MCF 10A (cell line): Measurements from ENCODE around the gene PIP4K2A. TPM values are rescaled to one million over a fixed set of nuclear protein-coding genes. Genes with fewer than 3 reads are reported as not detected.
A peak's percentile ranks its signal among the peaks of the same experiment; 100 is the strongest.
"Not testable (repeated sequence)": the region's sequence is repeated elsewhere in the genome, so short reads cannot be mapped to it uniquely, and the experiment has no call there.

Source experiments
- BruUV-seq: library from RNA; stranded (reverse); fragments of 400-500 nt; replicated peaks from 2 replicates; lab custom pipeline; 2021; lab: Mats Ljungman, UMichigan
- CTCF ChIA-PET: fragments of 300-600 bp; sonication (Branson Sonifier 250); formaldehyde crosslinking; extraction: SDS; loops from one replicate; lab custom pipeline; 2021; ENCODE audit warnings: antibody characterized with exemption, inconsistent platforms; lab: Yijun Ruan, JAX
- POLR2A ChIA-PET: fragments of 300-600, 350-650 bp; sonication (Branson Sonifier 250); formaldehyde crosslinking; extraction: SDS; loops from one replicate; lab custom pipeline; 2020; ENCODE audit warnings: antibody characterized with exemption, inconsistent platforms; lab: Yijun Ruan, JAX
- DNase-seq: peaks from one replicate; pipeline ENCODE4 v3.0.0-alpha.2; 2018; ENCODE audit not compliant: unreplicated experiment
- H3K27ac Mint-ChIP-seq: one replicate; pipeline ENCODE4 v1.8.0; 2022; ENCODE audit warnings: mild to moderate bottlenecking, low read depth, mixed read lengths; ENCODE audit not compliant: unreplicated experiment
- H3K27me3 Mint-ChIP-seq: one replicate; pipeline ENCODE4 v1.8.0; 2022; ENCODE audit warnings: mixed read lengths; ENCODE audit not compliant: insufficient read depth, unreplicated experiment
- H3K36me3 Mint-ChIP-seq: one replicate; pipeline ENCODE4 v1.8.0; 2022; ENCODE audit warnings: mild to moderate bottlenecking, moderate library complexity, mixed read lengths; ENCODE audit not compliant: insufficient read depth, unreplicated experiment
- H3K4me1 Mint-ChIP-seq: one replicate; pipeline ENCODE4 v1.8.0; 2022; ENCODE audit warnings: mixed read lengths; ENCODE audit not compliant: insufficient read depth, unreplicated experiment
- H3K4me3 Mint-ChIP-seq: one replicate; pipeline ENCODE4 v1.8.0; 2022; ENCODE audit warnings: mild to moderate bottlenecking, moderate library complexity, mixed read lengths; ENCODE audit not compliant: unreplicated experiment
- H3K9me3 Mint-ChIP-seq: one replicate; pipeline ENCODE4 v1.8.0; 2022; ENCODE audit warnings: mixed read lengths; ENCODE audit not compliant: unreplicated experiment
- intact Hi-C: fragments of 100-400 bp; cut with micrococcal nuclease; formaldehyde crosslinking; loops from 2 replicates; pipeline ENCODE4 v1.14.1; 2022
- total RNA-seq: library from RNA; stranded (reverse); gene quantifications from 2 replicates; pipeline ENCODE4 v1.2.3, GENCODE V29; 2022
- TF ChIP-seq, protein P1 (sequence below): fragments of 200-600 bp; IDR thresholded peaks from one replicate; pipeline ENCODE4 v1.8.0; 2022; ENCODE audit warnings: antibody characterized with exemption, mild to moderate bottlenecking; ENCODE audit not compliant: unreplicated experiment

The PIP4K2A gene
- total RNA-seq, 1 experiment from 2014 or later: 24.2 TPM

DNA sequence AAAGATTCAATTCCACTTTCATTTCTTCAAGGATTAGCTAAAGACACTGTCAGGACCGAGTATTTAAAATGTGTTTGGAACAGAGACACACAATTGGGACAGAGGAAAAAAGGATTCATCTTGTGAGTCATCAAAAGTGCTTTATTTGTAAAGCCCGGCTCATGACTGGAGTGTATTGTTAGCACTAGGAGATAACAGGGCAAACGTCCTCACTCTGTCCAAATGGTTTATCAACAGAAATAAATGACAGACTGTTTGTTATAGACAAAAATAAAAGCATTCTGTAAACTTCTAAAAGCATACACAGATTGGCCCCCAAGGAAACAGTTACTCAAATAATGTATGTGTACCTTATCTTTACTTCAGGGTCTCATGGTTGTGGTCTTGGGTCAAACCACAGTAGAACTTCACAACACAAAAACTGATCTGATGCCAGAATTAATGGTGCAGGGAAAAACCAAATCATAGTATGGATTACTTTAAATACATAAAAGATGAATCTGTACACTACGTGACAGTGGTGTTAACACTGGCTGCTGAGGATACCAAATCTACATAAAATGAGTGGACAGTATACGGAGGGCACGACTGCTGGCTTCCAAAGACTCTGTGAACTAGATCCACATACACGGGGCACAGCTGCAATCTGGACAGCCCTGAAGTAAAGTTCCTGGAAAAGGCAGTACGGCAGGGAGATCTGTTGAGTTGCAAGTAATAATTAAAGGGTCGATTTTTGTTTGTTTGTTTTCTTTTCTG, 179.4 kb downstream of the PIP4K2A start:
- H3K27ac Mint-ChIP-seq: no peak overlapping the region
- H3K9me3 Mint-ChIP-seq: no peaks in the 10 kb centered on the region
- BruUV-seq: TSS peak; percentile 34
- intact Hi-C loops: no loop called here
- CTCF ChIA-PET: interaction anchor here (0.6 kb wide), 1 partner anchor 788 kb away, joined by 3 read pairs; no protein-coding TSS in a partner anchor
- H3K27me3 Mint-ChIP-seq: no peaks in the 10 kb centered on the region
- no peaks in the 10 kb centered on the region for H3K4me1 Mint-ChIP-seq
- peaks cover 11% of the 10 kb centered on the region for H3K36me3 Mint-ChIP-seq
- POLR2A ChIA-PET: no interaction called here
- TF ChIP-seq, protein P1, sequence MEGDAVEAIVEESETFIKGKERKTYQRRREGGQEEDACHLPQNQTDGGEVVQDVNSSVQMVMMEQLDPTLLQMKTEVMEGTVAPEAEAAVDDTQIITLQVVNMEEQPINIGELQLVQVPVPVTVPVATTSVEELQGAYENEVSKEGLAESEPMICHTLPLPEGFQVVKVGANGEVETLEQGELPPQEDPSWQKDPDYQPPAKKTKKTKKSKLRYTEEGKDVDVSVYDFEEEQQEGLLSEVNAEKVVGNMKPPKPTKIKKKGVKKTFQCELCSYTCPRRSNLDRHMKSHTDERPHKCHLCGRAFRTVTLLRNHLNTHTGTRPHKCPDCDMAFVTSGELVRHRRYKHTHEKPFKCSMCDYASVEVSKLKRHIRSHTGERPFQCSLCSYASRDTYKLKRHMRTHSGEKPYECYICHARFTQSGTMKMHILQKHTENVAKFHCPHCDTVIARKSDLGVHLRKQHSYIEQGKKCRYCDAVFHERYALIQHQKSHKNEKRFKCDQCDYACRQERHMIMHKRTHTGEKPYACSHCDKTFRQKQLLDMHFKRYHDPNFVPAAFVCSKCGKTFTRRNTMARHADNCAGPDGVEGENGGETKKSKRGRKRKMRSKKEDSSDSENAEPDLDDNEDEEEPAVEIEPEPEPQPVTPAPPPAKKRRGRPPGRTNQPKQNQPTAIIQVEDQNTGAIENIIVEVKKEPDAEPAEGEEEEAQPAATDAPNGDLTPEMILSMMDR: no peak
- no peak for DNase-seq
- no peak overlapping the region for H3K4me3 Mint-ChIP-seq

DNA sequence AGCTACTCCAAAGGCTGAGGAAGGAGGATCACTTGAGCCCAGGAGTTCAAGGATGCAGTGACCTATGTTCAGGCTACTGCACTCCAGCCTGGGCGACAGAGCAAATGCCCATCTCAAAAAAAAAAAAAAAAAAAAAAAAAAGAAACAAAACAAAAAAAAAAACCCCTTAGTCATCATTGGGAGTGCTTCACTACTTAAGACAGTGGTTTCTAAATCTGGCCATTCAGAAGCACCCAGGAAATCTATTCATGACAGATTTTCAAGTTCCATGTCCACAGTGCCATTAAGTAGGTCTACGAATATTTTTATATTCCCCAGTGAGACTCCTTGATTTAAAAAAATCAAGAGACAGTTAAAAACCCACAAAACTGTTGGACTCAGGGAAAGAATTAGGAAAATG, 182.9 kb downstream of the PIP4K2A start:
- POLR2A ChIA-PET: no interaction called here
- Mint-ChIP-seq H3K4me3 (no peak overlapping the region), H3K4me1 (no peaks in the 10 kb centered on the region), H3K36me3 (no peaks in the 10 kb centered on the region), H3K27me3 (no peaks in the 10 kb centered on the region), H3K9me3 (no peaks in the 10 kb centered on the region), H3K27ac (no peak overlapping the region)
- DNase-seq: no peak
- TF ChIP-seq, protein P1: no peak
- BruUV-seq: no TSS peak
- CTCF ChIA-PET: interaction anchor here (0.8 kb wide), 1 partner anchor 19 kb away, joined by 3 read pairs; no protein-coding TSS in a partner anchor
- intact Hi-C loops: no loop called here

DNA sequence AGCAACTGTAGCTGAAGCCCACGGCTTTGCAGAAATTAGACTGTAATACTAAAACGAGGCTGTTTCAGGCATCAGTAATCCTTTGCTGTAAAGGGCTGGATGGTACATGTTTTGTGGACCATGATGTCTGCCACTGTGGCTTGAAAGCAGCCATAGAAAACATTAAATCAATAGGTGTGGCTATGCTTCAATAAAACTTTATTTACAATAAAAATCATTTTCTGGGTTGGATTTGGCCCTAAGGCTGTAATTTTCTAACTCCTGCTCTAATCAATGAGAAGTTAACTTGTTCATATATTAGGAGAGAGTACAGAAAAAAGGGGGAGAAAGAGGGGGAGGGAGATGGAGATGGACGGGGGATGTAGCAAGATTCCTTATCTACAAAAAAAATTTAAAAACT, 183.4 kb downstream of the PIP4K2A start:
- no TSS peak for BruUV-seq
- TF ChIP-seq, protein P1: no peak
- Mint-ChIP-seq H3K4me1 (no peaks in the 10 kb centered on the region), H3K36me3 (no peaks in the 10 kb centered on the region), H3K9me3 (no peaks in the 10 kb centered on the region), H3K27me3 (no peaks in the 10 kb centered on the region), H3K27ac (no peak overlapping the region), H3K4me3 (no peak overlapping the region)
- POLR2A ChIA-PET: no interaction called here
- CTCF ChIA-PET: no interaction called here
- intact Hi-C loops: no loop called here
- no peak for DNase-seq

DNA sequence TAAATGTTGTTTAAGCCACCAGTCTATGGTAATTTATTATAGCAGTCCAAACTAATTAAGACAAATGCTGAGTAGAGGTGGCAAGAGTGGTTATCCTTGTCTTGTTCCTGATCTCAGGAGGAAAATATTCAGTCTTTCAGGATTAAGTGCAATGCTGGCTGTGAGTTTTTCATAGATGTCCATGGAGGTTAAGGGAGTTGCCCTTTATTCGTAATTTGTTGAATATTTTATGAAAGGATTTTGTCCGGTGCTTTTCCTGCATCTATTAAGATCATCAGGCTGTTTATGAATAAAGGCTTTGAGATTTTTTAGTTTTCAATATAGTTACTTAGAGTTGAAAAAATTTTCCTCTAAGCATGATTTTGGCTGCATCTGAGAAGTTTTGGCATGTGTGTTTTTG, 186.9 kb downstream of the PIP4K2A start:
- POLR2A ChIA-PET: no interaction called here
- Mint-ChIP-seq H3K36me3 (no peaks in the 10 kb centered on the region), H3K27me3 (peaks cover 11% of the 10 kb centered on the region), H3K4me1 (no peaks in the 10 kb centered on the region), H3K9me3 (peaks cover 20% of the 10 kb centered on the region), H3K27ac (no peak overlapping the region), H3K4me3 (no peak overlapping the region)
- no TSS peak for BruUV-seq
- intact Hi-C loops: no loop called here
- TF ChIP-seq, protein P1: no peak
- no peak for DNase-seq
- CTCF ChIA-PET: no interaction called here

DNA sequence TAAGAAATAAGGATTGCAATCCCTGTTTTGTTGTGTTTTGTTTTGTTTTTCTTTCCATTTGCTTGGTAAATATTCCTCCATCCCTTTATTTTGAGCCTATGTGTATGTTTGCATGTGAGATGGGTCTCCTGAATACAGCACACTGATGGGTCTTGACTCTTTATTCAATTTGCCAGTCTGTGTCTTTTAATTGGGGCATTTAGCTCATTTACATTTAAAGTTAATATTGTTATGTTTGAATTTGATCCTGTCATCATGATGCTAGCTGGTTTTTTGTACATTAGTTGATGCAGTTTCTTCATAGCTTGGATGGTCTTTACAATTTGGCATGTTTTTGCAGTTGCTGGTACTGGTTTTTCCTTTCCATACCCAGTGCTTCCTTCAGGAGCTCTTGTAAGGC, 190.0 kb downstream of the PIP4K2A start:
- H3K36me3 Mint-ChIP-seq, intact Hi-C loops, DNase-seq, POLR2A ChIA-PET, H3K4me3 Mint-ChIP-seq, H3K4me1 Mint-ChIP-seq, H3K27ac Mint-ChIP-seq, BruUV-seq: not testable (repeated sequence)
- H3K9me3 Mint-ChIP-seq: peaks cover 27% of the 10 kb centered on the region
- CTCF ChIA-PET: interaction anchor here (1.5 kb wide), 1 partner anchor 11 kb away, joined by 5 read pairs; no protein-coding TSS in a partner anchor
- H3K27me3 Mint-ChIP-seq: peaks cover 11% of the 10 kb centered on the region

DNA sequence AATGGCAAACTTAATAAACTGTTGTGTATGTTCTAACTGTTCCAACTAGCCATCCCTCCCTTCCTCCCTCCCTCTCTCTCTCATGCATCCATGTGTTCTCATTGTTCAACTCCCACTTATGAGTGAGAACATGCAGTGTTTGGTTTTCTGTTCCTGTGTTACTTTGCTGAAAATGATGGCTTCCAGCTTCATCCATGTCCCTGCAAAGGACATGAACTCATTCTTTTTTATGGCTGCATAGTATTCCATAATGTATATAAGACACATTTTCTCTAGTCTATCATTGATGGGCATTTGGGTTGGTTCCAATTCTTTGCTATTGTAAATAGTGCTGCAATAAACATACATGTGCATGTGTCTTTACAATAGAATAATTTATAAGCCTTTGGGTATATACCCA, 193.7 kb downstream of the PIP4K2A start:
- H3K4me3 Mint-ChIP-seq, intact Hi-C loops, BruUV-seq, DNase-seq, H3K36me3 Mint-ChIP-seq, H3K4me1 Mint-ChIP-seq, POLR2A ChIA-PET, H3K27ac Mint-ChIP-seq: not testable (repeated sequence)
- Mint-ChIP-seq H3K9me3 (peaks cover 27% of the 10 kb centered on the region), H3K27me3 (peaks cover 10% of the 10 kb centered on the region)
- CTCF ChIA-PET: interaction anchor here (1.1 kb wide), 1 partner anchor 21 kb away, joined by 3 read pairs; no protein-coding TSS in a partner anchor
